CD4-positive, CD25-positive, alpha-beta regulatory T cell (primary cell): ENCODE data around the gene IMPA2. TPM values are rescaled to one million over a fixed set of nuclear protein-coding genes. Genes with fewer than 3 reads are reported as not detected.

ENCODE experiments used
- ATAC-seq, 2 donors: fragments of 150-1000 bp; cut with Tn5 transposase; one replicate each; pipeline ENCODE4 v1.10.0; 2021; ENCODE audit warnings: low read depth in 2 of 2, moderate number of reproducible peaks in 2 of 2, moderate library complexity in 1 of 2
- DNase-seq, 3 donors: peaks; one replicate each; pipeline versions ENCODE4 v3.0.0 to v3.0.0-alpha.2; 2012 to 2022; ENCODE audit warnings: mixed read lengths in 1 of 3
- H3K27ac ChIP-seq: one replicate; pipeline ENCODE4 v1.7.0; 2013; ENCODE audit warnings: mild to moderate bottlenecking, low read length; ENCODE audit not compliant: insufficient read depth, poor library complexity, severe bottlenecking
- H3K27me3 ChIP-seq: one replicate; pipeline ENCODE4 v1.7.0; 2013; ENCODE audit warnings: low read length; ENCODE audit not compliant: control insufficient read depth, insufficient read depth
- H3K36me3 ChIP-seq: one replicate; pipeline ENCODE4 v1.7.0; 2013; ENCODE audit warnings: mild to moderate bottlenecking, low read length, moderate library complexity; ENCODE audit not compliant: control insufficient read depth, insufficient read depth
- H3K4me1 ChIP-seq: 2 replicates; pipeline ENCODE4 v1.7.0; 2013; ENCODE audit warnings: mild to moderate bottlenecking, low read length; ENCODE audit not compliant: insufficient read depth, control insufficient read depth, poor library complexity, severe bottlenecking
- H3K4me3 ChIP-seq: one replicate; pipeline ENCODE4 v1.7.0; 2013; ENCODE audit warnings: low read depth, mild to moderate bottlenecking, low read length, moderate library complexity
- H3K9me3 ChIP-seq, 2 experiments: 1 replicate in 1 of 2; 2 replicates in 1 of 2; pipeline ENCODE4 v1.7.0; 2013; ENCODE audit warnings: low read length in 2 of 2, mild to moderate bottlenecking in 1 of 2, moderate library complexity in 1 of 2; ENCODE audit not compliant: control insufficient read depth in 2 of 2
- H3K27ac Mint-ChIP-seq, 3 donors: one replicate each; pipeline ENCODE4 v1.8.0; 2020 to 2022; ENCODE audit warnings: mild to moderate bottlenecking in 3 of 3, mixed read lengths in 3 of 3, moderate library complexity in 2 of 3
- H3K27me3 Mint-ChIP-seq: one replicate; pipeline ENCODE4 v1.8.0; 2022; ENCODE audit warnings: mild to moderate bottlenecking, mixed read lengths
- H3K36me3 Mint-ChIP-seq: one replicate; pipeline ENCODE4 v1.8.0; 2020; ENCODE audit warnings: mixed read lengths
- H3K4me1 Mint-ChIP-seq, 4 donors: one replicate each; pipeline ENCODE4 v1.8.0; 2020 to 2022; ENCODE audit warnings: mixed read lengths in 4 of 4, mild to moderate bottlenecking in 1 of 4
- H3K4me3 Mint-ChIP-seq, 4 donors: one replicate each; pipeline ENCODE4 v1.8.0; 2020 to 2022; ENCODE audit warnings: mild to moderate bottlenecking in 4 of 4, mixed read lengths in 4 of 4, moderate library complexity in 3 of 4
- H3K9me3 Mint-ChIP-seq, 7 donors: one replicate each; pipeline ENCODE4 v1.8.0; 2020 to 2022; ENCODE audit warnings: mixed read lengths in 7 of 7, mild to moderate bottlenecking in 3 of 7, moderate library complexity in 2 of 7
- polyA plus RNA-seq, 4 donors: library from polyadenylated mRNA; unstranded; fragments of 300-500 nt; fragmentation: Illumina TruSeq; gene quantifications; one replicate each; pipeline ENCODE4 v1.2.3, GENCODE V29; 2021
- total RNA-seq: library from RNA; stranded (reverse); gene quantifications from one replicate; pipeline ENCODE4 v1.2.3, GENCODE V29; 2022

Gene IMPA2
- total and polyA plus RNA-seq, 5 donors from 2014 or later, result 5.1 to 14.6 (median 6.9) TPM

- H3K9me3 Mint-ChIP-seq, result no peaks in the 10 kb centered on the region
- DNase-seq, result no peak
- Histone ChIP-seq H3K4me1 (peaks cover 6% of the 10 kb centered on the region), H3K9me3 (no peaks in the 10 kb centered on the region), H3K27me3 (no peaks in the 10 kb centered on the region), H3K27ac (no peak overlapping the region), H3K4me3 (no peak overlapping the region), H3K36me3 (no peaks in the 10 kb centered on the region)
- H3K27ac Mint-ChIP-seq, result no peak overlapping the region
- H3K27me3 Mint-ChIP-seq, result no peaks in the 10 kb centered on the region
- H3K4me1 Mint-ChIP-seq, result peaks cover 7 to 14% (median 10%) of the 10 kb centered on the region in 4 donors
- no peaks in the 10 kb centered on the region for H3K36me3 Mint-ChIP-seq
- no peak overlapping the region for H3K4me3 Mint-ChIP-seq
- ATAC-seq, result no peak
These were observed 10.9 kb downstream of the IMPA2 start for GRCh38 chr18:11992096-11992790.

GRCh38 chr18:11993264-11993916 lies 12.1 kb downstream of the IMPA2 start:
- H3K9me3 ChIP-seq, result no peaks in the 10 kb centered on the region
- Mint-ChIP-seq H3K27me3 (no peaks in the 10 kb centered on the region), H3K4me3 (no peak overlapping the region), H3K4me1 (peaks cover 7 to 14% (median 10%) of the 10 kb centered on the region in 4 donors), H3K27ac (peak overlapping the region in 1 of 3 donors; percentile 28), H3K36me3 (no peaks in the 10 kb centered on the region), H3K9me3 (no peaks in the 10 kb centered on the region)
- DNase-seq (no peak), ATAC-seq (no peak)
- H3K4me3 ChIP-seq, result no peak overlapping the region
- no peaks in the 10 kb centered on the region for H3K36me3 ChIP-seq
- H3K27ac ChIP-seq, result no peak overlapping the region
- peaks cover 6% of the 10 kb centered on the region for H3K4me1 ChIP-seq
- H3K27me3 ChIP-seq, result no peaks in the 10 kb centered on the region

GRCh38 chr18:11994336-11994702 lies 13.0 kb downstream of the IMPA2 start:
- H3K27me3 Mint-ChIP-seq, result no peaks in the 10 kb centered on the region
- H3K4me3 Mint-ChIP-seq, result no peak overlapping the region
- Histone ChIP-seq H3K9me3 (no peaks in the 10 kb centered on the region), H3K4me1 (peaks cover 6% of the 10 kb centered on the region), H3K27ac (no peak overlapping the region), H3K4me3 (no peak overlapping the region), H3K36me3 (no peaks in the 10 kb centered on the region), H3K27me3 (no peaks in the 10 kb centered on the region)
- no peaks in the 10 kb centered on the region for H3K36me3 Mint-ChIP-seq
- no peak overlapping the region for H3K27ac Mint-ChIP-seq
- ATAC-seq, result no peak
- no peak for DNase-seq
- H3K9me3 Mint-ChIP-seq, result no peaks in the 10 kb centered on the region
- H3K4me1 Mint-ChIP-seq, result peaks cover 7 to 14% (median 10%) of the 10 kb centered on the region in 4 donors

- H3K9me3 Mint-ChIP-seq, result no peaks in the 10 kb centered on the region
- H3K4me3 Mint-ChIP-seq, result no peak overlapping the region
- H3K27me3 Mint-ChIP-seq, result no peaks in the 10 kb centered on the region
- DNase-seq (no peak), ATAC-seq (no peak)
- Histone ChIP-seq H3K4me1 (peaks cover 6% of the 10 kb centered on the region), H3K27me3 (no peaks in the 10 kb centered on the region), H3K9me3 (no peaks in the 10 kb centered on the region), H3K36me3 (no peaks in the 10 kb centered on the region), H3K4me3 (no peak overlapping the region), H3K27ac (no peak overlapping the region)
- H3K27ac Mint-ChIP-seq, result peak overlapping the region in 2 of 3 donors; percentile 69 to 78
- no peaks in the 10 kb centered on the region for H3K36me3 Mint-ChIP-seq
- H3K4me1 Mint-ChIP-seq, result peaks cover 7 to 14% (median 10%) of the 10 kb centered on the region in 4 donors
These were observed 13.6 kb downstream of the IMPA2 start for GRCh38 chr18:11994703-11995444.

- H3K27ac Mint-ChIP-seq, result peak overlapping the region in 2 of 3 donors; percentile 69 to 87
- H3K4me3 ChIP-seq, result peak overlapping the region; percentile 37
These were observed 14.3 kb downstream of the IMPA2 start for GRCh38 chr18:11995445-11996189.

GRCh38 chr18:11996190-11996754 lies 15.0 kb downstream of the IMPA2 start:
- Mint-ChIP-seq H3K4me3 (no peak overlapping the region), H3K9me3 (no peaks in the 10 kb centered on the region), H3K36me3 (peaks cover 1% of the 10 kb centered on the region), H3K4me1 (peaks cover 7 to 14% (median 10%) of the 10 kb centered on the region in 4 donors), H3K27me3 (no peaks in the 10 kb centered on the region), H3K27ac (peak overlapping the region in 1 of 3 donors; percentile 37)
- DNase-seq, result no peak
- no peak for ATAC-seq
- Histone ChIP-seq H3K36me3 (no peaks in the 10 kb centered on the region), H3K4me1 (peaks cover 6% of the 10 kb centered on the region), H3K4me3 (no peak overlapping the region), H3K9me3 (no peaks in the 10 kb centered on the region), H3K27me3 (no peaks in the 10 kb centered on the region), H3K27ac (no peak overlapping the region)

More at GRCh38 chr18:11995445-11996189, 14.3 kb downstream of the IMPA2 start:
- H3K4me1 Mint-ChIP-seq, result peaks cover 7 to 14% (median 10%) of the 10 kb centered on the region in 4 donors
- no peaks in the 10 kb centered on the region for H3K9me3 ChIP-seq
- H3K36me3 Mint-ChIP-seq, result no peaks in the 10 kb centered on the region
- H3K27me3 ChIP-seq, result no peaks in the 10 kb centered on the region
- H3K36me3 ChIP-seq, result no peaks in the 10 kb centered on the region
- H3K27ac ChIP-seq, result no peak overlapping the region
- peak overlapping the region in 1 of 4 donors; percentile 48 for H3K4me3 Mint-ChIP-seq
- peak; percentile 66 to 67 for ATAC-seq
- DNase-seq, result peak; percentile 27 to 67 (median 39)
- H3K4me1 ChIP-seq, result peaks cover 6% of the 10 kb centered on the region
- no peaks in the 10 kb centered on the region for H3K9me3 Mint-ChIP-seq
- H3K27me3 Mint-ChIP-seq, result no peaks in the 10 kb centered on the region

- ATAC-seq, result no peak
These were observed 15.6 kb downstream of the IMPA2 start for GRCh38 chr18:11996907-11997306.

More at GRCh38 chr18:11996907-11997306, 15.6 kb downstream of the IMPA2 start:
- Histone ChIP-seq H3K27me3 (no peaks in the 10 kb centered on the region), H3K9me3 (no peaks in the 10 kb centered on the region), H3K36me3 (no peaks in the 10 kb centered on the region), H3K4me1 (peaks cover 6% of the 10 kb centered on the region), H3K27ac (no peak overlapping the region), H3K4me3 (no peak overlapping the region)
- Mint-ChIP-seq H3K36me3 (peaks cover 3% of the 10 kb centered on the region), H3K4me3 (no peak overlapping the region), H3K27ac (peak overlapping the region in 2 of 3 donors; percentile 37 to 39), H3K9me3 (no peaks in the 10 kb centered on the region), H3K4me1 (peaks cover 7 to 14% (median 10%) of the 10 kb centered on the region in 4 donors), H3K27me3 (no peaks in the 10 kb centered on the region)
- DNase-seq, result no peak
